A673 (cell line): ENCODE measurements around the gene ANKRD50.

Experiments
- EZH2 ChIP-seq: fragments of 200-600 bp; sonication (generic); IDR thresholded peaks from 2 replicates; pipeline ENCODE4 v1.6.1; 2017; ENCODE audit warnings: borderline replicate concordance, low read depth, mild to moderate bottlenecking, mixed read lengths, antibody characterized with exemption, low read length; ENCODE audit not compliant: poor library complexity, severe bottlenecking
- TF ChIP-seq, protein P1 (sequence below): fragments of 300-800, 200-600 bp; sonication (generic); conservative IDR thresholded peaks from 2 replicates; pipeline ENCODE4 v1.5.1; 2017; ENCODE audit warnings: low read depth, mild to moderate bottlenecking, antibody characterized with exemption, low read length, moderate library complexity, mixed read lengths

DNA sequence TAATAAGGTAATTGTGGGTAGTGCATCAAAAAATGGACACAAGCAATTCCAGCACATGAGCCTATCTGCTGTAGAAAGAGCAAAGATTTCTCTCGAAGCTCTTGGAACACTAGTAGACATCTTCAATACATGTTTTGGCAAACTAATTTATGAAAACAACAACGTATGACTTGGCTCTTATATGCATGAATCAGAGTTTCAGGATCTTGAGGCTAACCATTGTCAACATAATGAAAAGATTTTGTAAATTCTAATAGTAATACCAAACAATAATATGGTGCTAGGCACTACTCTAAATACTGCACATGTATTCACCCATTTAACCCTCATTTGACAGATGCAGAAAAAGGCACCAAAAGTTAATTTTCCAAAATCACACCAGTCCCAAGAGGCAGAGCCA is 25.1 kb upstream of the ANKRD50 start:
- TF ChIP-seq, protein P1, sequence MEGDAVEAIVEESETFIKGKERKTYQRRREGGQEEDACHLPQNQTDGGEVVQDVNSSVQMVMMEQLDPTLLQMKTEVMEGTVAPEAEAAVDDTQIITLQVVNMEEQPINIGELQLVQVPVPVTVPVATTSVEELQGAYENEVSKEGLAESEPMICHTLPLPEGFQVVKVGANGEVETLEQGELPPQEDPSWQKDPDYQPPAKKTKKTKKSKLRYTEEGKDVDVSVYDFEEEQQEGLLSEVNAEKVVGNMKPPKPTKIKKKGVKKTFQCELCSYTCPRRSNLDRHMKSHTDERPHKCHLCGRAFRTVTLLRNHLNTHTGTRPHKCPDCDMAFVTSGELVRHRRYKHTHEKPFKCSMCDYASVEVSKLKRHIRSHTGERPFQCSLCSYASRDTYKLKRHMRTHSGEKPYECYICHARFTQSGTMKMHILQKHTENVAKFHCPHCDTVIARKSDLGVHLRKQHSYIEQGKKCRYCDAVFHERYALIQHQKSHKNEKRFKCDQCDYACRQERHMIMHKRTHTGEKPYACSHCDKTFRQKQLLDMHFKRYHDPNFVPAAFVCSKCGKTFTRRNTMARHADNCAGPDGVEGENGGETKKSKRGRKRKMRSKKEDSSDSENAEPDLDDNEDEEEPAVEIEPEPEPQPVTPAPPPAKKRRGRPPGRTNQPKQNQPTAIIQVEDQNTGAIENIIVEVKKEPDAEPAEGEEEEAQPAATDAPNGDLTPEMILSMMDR, result no peak
- TF ChIP-seq EZH2, result no peak
